ENCODE measurements around the gene SOCS4.

DNA sequence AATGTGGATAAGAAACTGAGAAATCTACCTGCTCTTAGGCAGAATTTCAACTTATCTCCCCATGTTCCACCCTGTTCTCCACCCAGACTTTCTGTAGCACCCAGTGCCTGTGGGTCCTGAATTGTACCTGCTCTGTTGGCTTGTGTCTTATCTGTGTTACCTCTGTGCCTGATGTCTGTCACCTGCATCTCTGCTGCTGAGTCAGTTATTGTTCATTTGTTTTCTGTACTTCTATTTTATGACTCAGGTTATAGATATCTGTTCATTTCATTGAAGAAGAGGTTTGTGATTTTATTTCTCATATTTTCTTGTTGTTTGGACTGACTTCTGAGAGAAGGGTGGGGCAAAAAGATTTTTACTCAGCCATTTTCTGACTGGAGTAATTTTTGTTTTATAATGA, 11.7 kb downstream of the SOCS4 start:
- TF ChIP-seq POLR2AphosphoS5 (IDR thresholded peaks at IDR 0.05): no peak
- TF ChIP-seq, protein P1, sequence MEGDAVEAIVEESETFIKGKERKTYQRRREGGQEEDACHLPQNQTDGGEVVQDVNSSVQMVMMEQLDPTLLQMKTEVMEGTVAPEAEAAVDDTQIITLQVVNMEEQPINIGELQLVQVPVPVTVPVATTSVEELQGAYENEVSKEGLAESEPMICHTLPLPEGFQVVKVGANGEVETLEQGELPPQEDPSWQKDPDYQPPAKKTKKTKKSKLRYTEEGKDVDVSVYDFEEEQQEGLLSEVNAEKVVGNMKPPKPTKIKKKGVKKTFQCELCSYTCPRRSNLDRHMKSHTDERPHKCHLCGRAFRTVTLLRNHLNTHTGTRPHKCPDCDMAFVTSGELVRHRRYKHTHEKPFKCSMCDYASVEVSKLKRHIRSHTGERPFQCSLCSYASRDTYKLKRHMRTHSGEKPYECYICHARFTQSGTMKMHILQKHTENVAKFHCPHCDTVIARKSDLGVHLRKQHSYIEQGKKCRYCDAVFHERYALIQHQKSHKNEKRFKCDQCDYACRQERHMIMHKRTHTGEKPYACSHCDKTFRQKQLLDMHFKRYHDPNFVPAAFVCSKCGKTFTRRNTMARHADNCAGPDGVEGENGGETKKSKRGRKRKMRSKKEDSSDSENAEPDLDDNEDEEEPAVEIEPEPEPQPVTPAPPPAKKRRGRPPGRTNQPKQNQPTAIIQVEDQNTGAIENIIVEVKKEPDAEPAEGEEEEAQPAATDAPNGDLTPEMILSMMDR (IDR thresholded peaks at IDR 0.05): no peak
- TF ChIP-seq EP300 (IDR thresholded peaks at IDR 0.05): no peak
